HepG2 (cell line): ENCODE data around the gene CCDC117. TPM values are rescaled to one million over a fixed set of nuclear protein-coding genes. Genes with fewer than 3 reads are reported as not detected.
A peak's percentile ranks its signal among the peaks of the same experiment; 100 is the strongest.

ENCODE experiments used
- BORCS8-MEF2B ChIP-seq: sonication (generic); formaldehyde crosslinking; IDR thresholded peaks from 2 replicates; pipeline ENCODE4 v1.8.0; 2022; ENCODE audit warnings: mild to moderate bottlenecking, missing genetic modification reagents
- CBX1 ChIP-seq: IDR thresholded peaks from one replicate; pipeline ENCODE4 v1.6.1; 2016; ENCODE audit warnings: antibody characterized with exemption, low read depth
- CEBPB ChIP-seq: IDR thresholded peaks from 2 replicates; pipeline ENCODE4 v1.6.1; 2011; ENCODE audit warnings: low read depth, low read length, improper control_type of control experiment, borderline replicate concordance
- DZIP1 ChIP-seq: sonication (generic); formaldehyde crosslinking; IDR thresholded peaks from 2 replicates; pipeline ENCODE4 v1.5.0; 2020; ENCODE audit warnings: mild to moderate bottlenecking, missing genetic modification reagents
- GTF2F1 ChIP-seq: fragments of 150-350 bp; IDR thresholded peaks from 2 replicates; pipeline ENCODE4 v1.6.1; 2014; ENCODE audit warnings: low read length
- HES4 ChIP-seq: sonication (generic); formaldehyde crosslinking; IDR thresholded peaks from 2 replicates; pipeline ENCODE4 v1.9.0; 2021; ENCODE audit warnings: mild to moderate bottlenecking, missing genetic modification reagents, borderline replicate concordance
- HNF4G ChIP-seq, 2 experiments: sonication (generic) in 1 of 2; formaldehyde crosslinking in 1 of 2; IDR thresholded peaks; 2 replicates each; pipeline versions ENCODE4 v1.4.0 to v1.6.1; 2011 to 2020; ENCODE audit warnings: borderline replicate concordance in 2 of 2, low read depth in 2 of 2, mild to moderate bottlenecking in 2 of 2, low read length in 1 of 2, missing genetic modification reagents in 1 of 2, moderate library complexity in 1 of 2
- PBX2 ChIP-seq: IDR thresholded peaks from 2 replicates; pipeline ENCODE4 v1.6.1; 2016; ENCODE audit warnings: control low read depth
- SIN3A ChIP-seq: IDR thresholded peaks from 2 replicates; pipeline ENCODE4 v1.6.1; 2011; ENCODE audit warnings: low read depth, mild to moderate bottlenecking, control low read depth, low read length, borderline replicate concordance
- SIN3B ChIP-seq: fragments of 150-350 bp; IDR thresholded peaks from 2 replicates; pipeline ENCODE4 v1.6.1; 2014; ENCODE audit warnings: low read length
- THAP8 ChIP-seq: sonication (generic); formaldehyde crosslinking; IDR thresholded peaks from 2 replicates; pipeline ENCODE4 v1.5.1; 2020; ENCODE audit warnings: missing genetic modification reagents, mild to moderate bottlenecking, borderline replicate concordance
- ZEB1 ChIP-seq: IDR thresholded peaks from 2 replicates; pipeline ENCODE4 v1.6.1; 2012; ENCODE audit warnings: mild to moderate bottlenecking, low read depth, inconsistent platforms; ENCODE audit not compliant: insufficient replicate concordance
- ZFP91 ChIP-seq: sonication (generic); formaldehyde crosslinking; IDR thresholded peaks from 2 replicates; pipeline ENCODE4 v1.9.0; 2022; ENCODE audit warnings: missing genetic modification reagents, mild to moderate bottlenecking, borderline replicate concordance
- ZHX1 ChIP-seq: sonication (generic); formaldehyde crosslinking; IDR thresholded peaks from 2 replicates; pipeline ENCODE4 v1.8.1; 2022; ENCODE audit warnings: low read depth, mild to moderate bottlenecking, missing genetic modification reagents
- ZNF737 ChIP-seq: sonication (generic); formaldehyde crosslinking; IDR thresholded peaks from 2 replicates; pipeline ENCODE4 v1.5.0; 2020; ENCODE audit warnings: missing genetic modification reagents, mild to moderate bottlenecking, borderline replicate concordance
- ZNF83 ChIP-seq: sonication (generic); formaldehyde crosslinking; IDR thresholded peaks from 2 replicates; pipeline ENCODE4 v1.4.0; 2020; ENCODE audit warnings: missing genetic modification reagents, mild to moderate bottlenecking, borderline replicate concordance
- polyA plus RNA-seq, 8 experiments: library from polyadenylated mRNA; depleted of rRNA in 3 of 8; stranded (reverse) in 7 of 8; unstranded in 1 of 8; fragments of >200 nt; fragmentation: Illumina TruSeq in 4 of 8; extraction: Trizol in 4 of 8; gene quantifications; 2 replicates each; pipeline versions ENCODE4 v1.2.1 to v1.2.3, GENCODE V29; 2011 to 2016; ENCODE audit warnings: low read depth in 4 of 8, missing spikeins in 1 of 8, mixed read lengths in 1 of 8; ENCODE audit not compliant: insufficient read depth in 1 of 8
- total RNA-seq, 5 experiments: library from RNA; depleted of rRNA; stranded (reverse); fragments of >200 nt; fragmentation: Illumina TruSeq; extraction: Trizol; gene quantifications; 2 replicates each; pipeline ENCODE4 v1.2.3, GENCODE V29; 2016; ENCODE audit warnings: low read depth in 1 of 5

CCDC117 gene
- total and polyA plus RNA-seq, 2 of the 13 experiments (the other 11 are each of a cell fraction or from before 2014, with no cell fraction given): 12.6 to 34.2 TPM

GRCh38 chr22:28800308-28801041 lies 28.0 kb downstream of the CCDC117 start, which contains the start of gene XBP1 (continued):
- TF ChIP-seq ZHX1 (CRISPR knock-in tag) (0 out of 2 replicates have a peak, but pooled peaks have one; percentile 77), BORCS8-MEF2B (CRISPR knock-in tag) (peak; percentile 93), HES4 (CRISPR knock-in tag) (peak; percentile 80), ZEB1 (no peak), CEBPB (no peak), SIN3A (peak; percentile 65; the same call in 1 of the 2 replicates), PBX2 (CRISPR knock-in tag) (no peak), ZNF737 (CRISPR knock-in tag) (no peak), THAP8 (CRISPR knock-in tag) (no peak), DZIP1 (CRISPR knock-in tag) (no peak; the same call in 1 of the 2 replicates), SIN3B (no peak), ZNF83 (CRISPR knock-in tag) (0 out of 2 replicates have a peak, but pooled peaks have one; percentile 39), HNF4G (IDR thresholded peaks at IDR 0.05; ENCODE audit: borderline replicate concordance, low read depth, low read length) (peak; percentile 42; the same call in 1 of the 2 replicates), HNF4G (CRISPR knock-in tag; IDR thresholded peaks at IDR 0.05; ENCODE audit: borderline replicate concordance, low read depth) (peak; percentile 83), GTF2F1 (peak; percentile 91; the same call in 1 of the 2 replicates), CBX1 (peak; percentile 66), ZFP91 (CRISPR knock-in tag) (peak; percentile 68; the same call in 1 of the 2 replicates)
